Hematopoietic multipotent progenitor cell treated with erythropoietin and hydrocortisone succinate and interleukin-3 and kit ligand, for 17 days (in vitro differentiated cells): ENCODE data around the gene TTC31.
"Not testable (repeated sequence)": the region's sequence is repeated elsewhere in the genome, so short reads cannot be mapped to it uniquely, and the experiment has no call there.

Source experiments
- DNase-seq: peaks from one replicate; pipeline ENCODE4 v3.0.0-alpha.2; 2015; ENCODE audit warnings: low spot score

Gene TTC31

GRCh38 chr2:74482801-74483674 is at the start of gene TTC31, which contains the start of gene CCDC142:
TSS of gene TTC31 (plus strand) at chr2:74483081. CDS start at chr2:74483096, 15 bp downstream.
TSS of gene CCDC142 (minus strand) at chr2:74482998. CDS start at chr2:74482837, 161 bp downstream.
- peak; percentile 97 for DNase-seq

DNA sequence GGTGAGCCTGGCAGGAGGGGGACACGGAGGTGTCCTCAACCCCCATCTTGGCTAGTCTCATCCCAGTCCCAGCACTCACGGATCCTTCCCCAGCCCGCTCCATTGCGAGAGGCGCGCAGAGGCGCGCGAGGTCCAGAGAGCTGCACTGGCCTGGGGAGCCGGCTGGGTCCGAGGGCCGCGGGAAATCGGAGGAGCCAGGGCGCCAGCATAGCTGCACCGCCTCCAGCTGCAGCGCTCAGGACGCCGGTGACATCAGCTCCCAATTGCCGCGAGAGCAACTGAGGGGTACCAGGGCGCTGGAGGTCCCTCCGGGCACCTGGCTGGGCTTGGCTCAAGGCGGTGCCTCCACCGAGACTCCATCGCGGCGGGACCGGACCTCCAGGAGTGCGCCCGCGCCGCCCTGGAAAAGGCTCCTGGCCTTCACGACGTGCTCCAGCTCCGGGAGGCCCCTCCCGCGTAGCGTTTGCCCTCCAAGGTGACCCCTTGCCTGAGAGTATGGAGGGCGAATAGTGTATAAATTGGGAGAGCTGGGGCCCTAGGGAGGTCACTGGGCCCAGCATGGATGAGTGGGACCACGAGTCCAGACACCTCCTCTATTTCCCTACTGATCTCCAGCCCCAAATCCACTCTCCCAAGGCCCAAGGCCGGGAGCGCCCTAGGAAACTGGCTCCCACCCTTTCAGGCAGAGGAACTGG is 46.6 kb upstream of the TTC31 start:
- DNase-seq = no peak

GRCh38 chr2:74436848-74437695 is 45.8 kb upstream of the TTC31 start:
- DNase-seq = no peak

GRCh38 chr2:74438248-74438647 is 44.6 kb upstream of the TTC31 start:
- DNase-seq = no peak

GRCh38 chr2:74439373-74439772 is 43.5 kb upstream of the TTC31 start:
- DNase-seq = no peak

DNA sequence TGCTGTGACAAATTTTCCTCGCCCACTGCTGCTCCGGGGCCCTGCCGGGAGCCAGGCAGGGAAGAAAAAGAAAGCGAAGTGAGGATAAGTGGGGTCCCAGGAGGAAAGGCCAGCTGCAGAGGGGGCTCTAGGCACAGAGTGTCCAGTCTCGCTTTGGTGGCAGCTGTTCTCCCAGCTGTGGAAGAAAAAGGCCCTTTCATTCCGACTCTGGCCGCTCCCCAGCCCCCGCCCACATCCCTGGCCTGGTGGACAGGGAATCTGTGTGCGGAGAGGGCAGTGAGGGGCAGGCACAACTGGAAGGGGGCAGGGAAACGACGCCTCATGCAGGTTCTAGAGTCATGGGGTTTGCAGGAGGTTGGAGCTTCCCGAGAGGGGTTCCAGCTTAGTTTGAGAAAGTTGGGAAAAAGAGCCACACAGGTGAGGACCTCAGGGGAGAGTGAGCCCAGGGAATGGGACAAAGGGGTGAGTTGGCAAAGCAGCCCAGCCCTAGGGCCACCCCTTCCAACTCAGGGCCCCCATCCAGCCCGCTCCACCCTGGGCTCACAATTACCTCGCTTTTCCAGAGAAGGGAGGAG is 43.0 kb upstream of the TTC31 start:
- no peak for DNase-seq

GRCh38 chr2:74440378-74441169 is 42.3 kb upstream of the TTC31 start:
- DNase-seq = no peak

GRCh38 chr2:74441170-74441689 is 41.7 kb upstream of the TTC31 start:
- no peak for DNase-seq

DNA sequence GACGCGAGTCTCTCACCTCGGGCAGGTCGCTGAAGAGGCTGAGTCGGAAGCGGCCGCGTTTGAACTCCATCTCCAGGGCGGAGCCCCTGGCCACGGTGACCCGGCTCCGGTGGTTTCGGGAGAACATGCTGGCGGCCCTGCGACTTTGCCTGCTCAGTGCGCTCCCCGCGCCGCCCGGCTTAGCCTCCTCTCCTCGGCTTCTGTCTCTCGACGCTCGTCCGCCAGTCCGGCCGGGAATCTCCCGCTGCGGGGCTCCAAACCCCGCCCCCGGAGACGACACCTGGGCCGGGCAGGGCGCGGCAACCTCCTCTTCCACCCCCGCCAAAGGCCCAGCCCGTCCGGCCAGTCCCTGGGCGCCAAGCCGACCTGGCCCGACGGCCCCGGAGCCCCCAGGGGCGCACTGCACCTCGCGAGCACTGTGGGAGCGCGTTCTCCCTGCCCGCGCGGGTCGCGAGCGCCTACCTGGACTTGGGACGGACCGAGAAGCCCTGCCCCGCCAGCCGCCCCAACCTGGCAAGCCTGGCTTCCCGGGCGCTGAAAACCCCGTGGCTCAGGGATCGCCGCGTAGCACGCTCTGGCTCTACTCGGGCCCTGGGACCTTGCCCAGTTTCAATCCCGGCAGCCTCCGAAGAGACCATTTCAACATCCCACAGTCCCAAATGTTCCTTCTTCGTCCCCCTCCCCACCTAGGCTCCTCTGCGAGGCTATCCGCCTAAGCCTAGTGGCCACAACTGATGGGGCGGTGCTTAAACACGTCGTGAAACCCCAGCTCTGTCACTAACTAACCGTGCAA is 41.0 kb upstream of the TTC31 start, which contains the start of gene RTKN:
Gene RTKN (minus strand): TSS at position 248 of the 793 bp plus-strand sequence. CDS start 121 bp downstream, at position 127.
- no peak for DNase-seq

DNA sequence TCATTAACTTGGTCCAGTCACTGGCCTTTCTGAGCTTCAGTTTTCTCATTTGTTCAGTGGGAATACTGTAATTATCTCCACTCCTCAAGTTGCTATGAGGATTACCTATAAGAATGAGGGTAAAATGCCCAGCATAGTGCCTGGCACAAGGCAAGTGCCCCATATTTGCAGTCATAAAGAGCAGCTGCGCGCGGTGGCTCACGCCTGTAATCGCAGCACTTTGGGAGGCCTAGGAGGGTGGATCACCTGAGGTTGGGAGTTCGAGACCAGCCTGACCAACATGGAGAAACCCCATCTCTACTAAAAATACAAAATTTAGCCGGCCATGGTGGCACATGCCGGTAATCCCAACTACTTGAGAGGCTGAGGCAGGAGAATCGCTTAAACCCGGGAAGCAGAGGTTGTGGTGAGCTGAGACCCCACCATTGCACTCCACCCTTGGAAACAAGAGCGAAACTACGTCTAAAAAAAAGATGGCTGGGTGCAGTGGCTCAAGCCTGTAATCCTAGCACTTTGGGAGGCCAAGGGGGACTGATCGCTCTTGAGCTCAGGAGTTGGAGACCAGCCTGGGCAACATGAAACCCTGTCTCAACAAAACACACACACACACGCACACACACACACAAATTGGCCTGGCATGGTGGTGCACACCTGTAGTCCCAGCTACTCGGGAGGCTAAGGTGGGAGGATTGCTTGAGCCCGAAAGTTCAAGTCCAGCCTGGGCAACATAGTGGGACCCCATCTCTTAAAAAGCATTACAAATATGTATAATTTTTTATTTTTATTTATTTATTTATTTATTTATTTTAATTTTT is 40.2 kb upstream of the TTC31 start:
- DNase-seq = not testable (repeated sequence)

DNA sequence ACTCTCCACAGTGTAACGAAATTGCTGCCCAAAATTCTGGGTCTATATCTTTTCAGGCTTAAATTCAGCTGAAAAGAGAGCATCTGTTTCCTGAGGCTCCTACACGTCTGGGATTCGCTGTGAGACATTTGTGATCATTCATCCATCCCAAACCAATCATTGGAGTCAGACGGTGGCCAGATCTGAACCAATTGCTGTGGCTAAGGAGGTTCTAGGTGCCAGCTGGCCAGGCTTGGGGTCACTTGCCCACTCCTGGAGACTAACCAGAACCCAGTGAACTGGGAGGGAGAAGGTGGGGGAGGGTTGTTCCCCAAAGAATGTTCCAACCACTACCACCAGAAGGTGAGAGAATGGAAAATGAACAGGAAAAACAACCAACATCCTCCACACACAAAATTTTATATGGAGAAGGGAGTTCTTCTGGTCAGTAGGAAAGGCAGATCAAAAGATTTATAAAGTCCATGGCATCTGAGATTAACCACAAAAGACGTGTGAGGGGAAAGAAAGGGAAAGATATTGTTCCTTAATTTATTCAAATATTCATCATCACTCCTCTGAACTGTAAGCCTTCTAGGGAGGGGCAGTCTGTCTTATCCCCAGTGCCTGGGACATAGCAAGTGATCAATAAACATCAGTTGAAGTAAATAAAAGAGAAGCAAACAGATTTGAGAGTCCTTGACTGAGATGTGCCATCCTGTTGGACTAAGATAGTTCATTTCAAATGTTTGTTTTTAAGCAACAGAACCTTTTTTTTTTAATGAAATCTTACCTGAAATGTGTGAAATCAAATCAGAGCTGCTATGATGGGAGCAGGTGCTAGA is 38.2 kb upstream of the TTC31 start:
- no peak for DNase-seq

DNA sequence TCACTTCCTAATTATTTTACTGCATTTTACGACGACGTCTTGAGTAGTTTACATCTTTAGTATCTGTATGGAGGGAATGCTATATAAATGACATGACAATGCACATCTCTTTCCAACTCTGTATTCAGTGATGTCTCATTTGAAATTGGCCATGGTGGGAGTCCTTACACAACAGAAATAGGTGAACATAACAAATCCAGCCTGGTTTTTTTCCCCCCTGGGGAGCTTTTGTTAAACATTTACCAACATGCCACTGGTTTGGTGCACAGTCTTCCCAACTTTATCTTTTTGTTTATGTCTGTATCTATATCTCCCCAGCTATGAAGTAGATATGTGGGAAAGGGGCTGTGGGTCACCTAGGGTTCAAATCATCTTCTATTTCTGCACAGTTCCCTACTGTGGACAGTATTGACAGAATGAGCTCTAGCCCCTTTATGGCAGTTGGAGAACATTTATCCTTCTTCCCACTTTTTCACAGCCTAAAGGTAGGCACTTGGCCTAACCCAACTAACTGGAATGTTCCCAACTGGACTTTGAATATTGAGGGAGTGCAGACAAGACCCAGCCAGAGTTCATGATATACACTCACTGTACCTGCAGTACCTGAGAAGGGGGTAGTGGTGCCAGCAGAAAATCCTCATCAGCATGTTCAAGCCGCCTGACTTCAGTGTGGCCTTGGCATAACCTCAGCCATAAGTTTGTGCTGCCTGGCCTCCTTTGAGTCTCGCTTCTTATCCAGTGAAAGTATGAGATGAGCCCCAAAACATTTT is 35.5 kb upstream of the TTC31 start:
- no peak for DNase-seq

GRCh38 chr2:74448771-74449170 is 34.1 kb upstream of the TTC31 start:
- no peak for DNase-seq

- DNase-seq = no peak
Observed at GRCh38 chr2:74450570-74451190, 32.2 kb upstream of the TTC31 start.

DNA sequence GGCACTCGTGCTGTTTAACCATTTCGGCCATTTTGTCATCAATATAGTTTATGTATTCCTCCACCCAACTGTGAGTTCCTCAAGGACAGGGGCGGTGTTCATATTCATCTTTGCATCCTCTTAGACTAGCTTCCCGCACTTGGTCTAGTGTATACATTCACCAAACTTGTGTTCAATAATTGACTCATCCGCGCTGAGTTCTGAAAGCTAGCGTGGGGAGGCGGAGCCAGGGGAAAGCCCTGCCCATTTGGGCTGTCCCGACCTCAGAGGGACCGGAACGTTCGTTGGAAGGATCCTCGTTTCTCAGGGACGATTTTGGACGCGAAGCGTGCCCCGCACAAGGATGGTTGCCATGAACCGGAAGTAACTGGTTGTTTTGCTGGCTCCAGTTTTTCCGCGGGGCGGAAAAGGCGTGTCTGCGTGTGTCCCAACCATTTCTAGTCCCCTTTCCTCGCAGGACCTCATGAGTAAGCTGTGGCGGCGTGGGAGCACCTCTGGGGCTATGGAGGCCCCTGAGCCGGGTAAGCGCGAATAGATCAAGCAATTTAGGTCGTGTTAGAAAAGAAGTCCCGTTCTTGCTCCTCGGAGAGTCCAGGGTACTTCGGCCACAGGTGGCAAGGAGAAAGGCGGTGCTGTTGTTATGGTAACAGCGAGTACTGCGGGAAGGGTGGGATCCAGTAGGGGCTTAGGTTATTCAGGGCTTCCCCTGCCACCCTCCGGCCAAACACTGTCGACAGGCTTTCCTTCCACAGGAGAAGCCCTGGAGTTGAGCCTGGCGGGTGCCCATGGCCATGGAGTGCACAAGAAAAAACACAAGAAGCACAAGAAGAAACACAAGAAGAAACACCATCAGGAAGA is 28.0 kb upstream of the TTC31 start, which contains the start of gene INO80B:
Gene INO80B (plus strand): TSS at position 434 of the 858 bp plus-strand sequence. CDS start 30 bp downstream, at position 464.
- peak; percentile 99 for DNase-seq

DNA sequence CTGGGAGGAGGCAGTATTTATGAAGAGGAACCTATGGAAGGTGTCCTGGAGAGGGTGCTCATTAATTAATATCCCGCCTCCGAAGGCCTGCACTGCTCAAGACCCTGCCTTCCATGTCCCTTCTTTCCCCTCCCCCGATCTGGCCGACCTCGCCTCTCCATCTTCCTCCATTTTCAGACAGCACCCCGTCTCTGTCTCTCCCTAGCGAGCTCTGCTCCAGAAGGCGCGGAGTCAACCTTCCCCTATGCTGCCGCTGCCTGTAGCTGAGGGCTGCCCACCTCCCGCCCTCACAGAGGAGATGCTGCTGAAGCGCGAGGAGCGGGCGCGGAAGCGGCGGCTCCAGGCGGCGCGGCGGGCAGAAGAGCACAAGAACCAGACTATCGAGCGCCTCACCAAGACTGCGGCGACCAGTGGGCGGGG is 25.7 kb upstream of the TTC31 start:
- DNase-seq = no peak
